Cardiac fibroblast (primary cell): ENCODE results near the gene CXCR6.

Experiments
- DNase-seq, 2 donors: peaks; one replicate each; pipeline versions ENCODE4 v3.0.0 to v3.0.0-alpha.2; 2010; ENCODE audit warnings: low read depth in 2 of 2
- H3K4me3 ChIP-seq, 2 donors: replicated peaks in 1 of 2; 1 replicate in 1 of 2; 2 replicates in 1 of 2; pipeline ENCODE4 v1.5.1; 2011; ENCODE audit warnings: low read depth in 2 of 2, low read length in 2 of 2, mild to moderate bottlenecking in 2 of 2, moderate library complexity in 1 of 2
- CTCF ChIP-seq: IDR thresholded peaks from one replicate; pipeline ENCODE4 v1.5.1; 2011; ENCODE audit warnings: low read depth, mild to moderate bottlenecking, low read length, inconsistent platforms

Gene CXCR6

GRCh38 chr3:45933591-45933990 is 9.7 kb upstream of the CXCR6 start:
- no peak for DNase-seq
- TF ChIP-seq CTCF, result no peak
- no peak overlapping the region for H3K4me3 ChIP-seq

GRCh38 chr3:45936261-45936660 is 7.0 kb upstream of the CXCR6 start:
- no peak for TF ChIP-seq CTCF
- DNase-seq, result no peak

GRCh38 chr3:45937206-45938042 is 5.8 kb upstream of the CXCR6 start:
- TF ChIP-seq CTCF, result no peak
- H3K4me3 ChIP-seq, result no peak overlapping the region
- DNase-seq, result no peak

More at GRCh38 chr3:45936261-45936660, 7.0 kb upstream of the CXCR6 start:
- no peak overlapping the region for H3K4me3 ChIP-seq

- no peak for DNase-seq
- TF ChIP-seq CTCF, result no peak
- no peak overlapping the region for H3K4me3 ChIP-seq
Measured at GRCh38 chr3:45938043-45938435, 5.2 kb upstream of the CXCR6 start.

GRCh38 chr3:45938864-45939263 is 4.4 kb upstream of the CXCR6 start:
- peak; percentile 94 to 96 for DNase-seq
- no peak overlapping the region for H3K4me3 ChIP-seq
- peak; percentile 93 for TF ChIP-seq CTCF

- TF ChIP-seq CTCF, result no peak
- H3K4me3 ChIP-seq, result no peak overlapping the region
- no peak for DNase-seq
Measured at GRCh38 chr3:45939341-45939771, 3.9 kb upstream of the CXCR6 start.
